ENCODE measurements around the gene TMEM87B.

- TF ChIP-seq CTCF (IDR thresholded peaks at IDR 0.05 in 8 of 11, conservative IDR thresholded peaks at IDR 0.05 in 3 of 11) (no peak), POLR2A (IDR thresholded peaks at IDR 0.05) (no peak), POLR2AphosphoS5 (IDR thresholded peaks at IDR 0.05) (peak in 1 of 3 donors; percentile 22)
Measured at GRCh38 chr2:112019569-112019982, 35.5 kb upstream of the TMEM87B start.
